WTC11 (cell line): ENCODE results near the gene USE1. TPM values are rescaled to one million over a fixed set of nuclear protein-coding genes. Genes with fewer than 3 reads are reported as not detected.

Experiments
- ATAC-seq: fragments of 200-7000 bp; cut with Tn5 transposase; 2 replicates; pipeline ENCODE4 v1.10.0; 2021; ENCODE audit warnings: mild to moderate bottlenecking, moderate library complexity
- CTCF ChIA-PET: fragments of 300-600 bp; sonication (Branson Sonifier 250); formaldehyde crosslinking; loops from one replicate; lab custom pipeline; 2021; ENCODE audit warnings: antibody characterized with exemption; lab: Charles Lee
- POLR2A ChIA-PET: fragments of 350-600 bp; sonication (Branson Sonifier 250); formaldehyde crosslinking; loops from one replicate; lab custom pipeline; 2021; ENCODE audit warnings: antibody characterized with exemption; lab: Charles Lee
- DNase-seq: peaks from one replicate; pipeline ENCODE4 v3.0.0; 2021; ENCODE audit warnings: low spot score
- H3K27ac Mint-ChIP-seq: 2 replicates; pipeline ENCODE4 v1.8.0; 2021; ENCODE audit warnings: mixed read lengths
- H3K27me3 Mint-ChIP-seq: 2 replicates; pipeline ENCODE4 v1.8.0; 2021; ENCODE audit warnings: low read depth, mild to moderate bottlenecking, moderate library complexity, mixed read lengths
- H3K36me3 Mint-ChIP-seq: 2 replicates; pipeline ENCODE4 v1.8.0; 2021; ENCODE audit warnings: mixed read lengths
- H3K4me1 Mint-ChIP-seq: 2 replicates; pipeline ENCODE4 v1.8.0; 2022; ENCODE audit warnings: mixed read lengths
- H3K4me3 Mint-ChIP-seq: 2 replicates; pipeline ENCODE4 v1.8.0; 2021; ENCODE audit warnings: mild to moderate bottlenecking, moderate library complexity, mixed read lengths
- H3K9me3 Mint-ChIP-seq: 2 replicates; pipeline ENCODE4 v1.8.0; 2021; ENCODE audit warnings: mixed read lengths
- ELF4 ChIP-seq: sonication (generic); formaldehyde crosslinking; IDR thresholded peaks from 2 replicates; pipeline ENCODE4 v1.8.1; 2022; ENCODE audit warnings: low read depth, mild to moderate bottlenecking, moderate library complexity, missing genetic modification reagents
- ERG ChIP-seq: fragments of 250-450 bp; sonication (Bioruptor Pico); IDR thresholded peaks from 2 replicates; pipeline ENCODE4 v1.8.0; 2021; ENCODE audit warnings: mild to moderate bottlenecking
- ETV6 ChIP-seq: sonication (generic); formaldehyde crosslinking; IDR thresholded peaks from 2 replicates; pipeline ENCODE4 v1.8.1; 2022; ENCODE audit warnings: mild to moderate bottlenecking, missing genetic modification reagents
- FOXP1 ChIP-seq: sonication (generic); formaldehyde crosslinking; IDR thresholded peaks from 2 replicates; pipeline ENCODE4 v1.8.0; 2022; ENCODE audit warnings: missing genetic modification reagents, mild to moderate bottlenecking, moderate library complexity, borderline replicate concordance
- GRHL2 ChIP-seq: fragments of 250-450 bp; sonication (Bioruptor Pico); IDR thresholded peaks from 2 replicates; pipeline ENCODE4 v1.8.0; 2022; ENCODE audit warnings: mild to moderate bottlenecking, moderate library complexity; ENCODE audit not compliant: insufficient replicate concordance, severe bottlenecking
- HMGXB4 ChIP-seq: sonication (generic); formaldehyde crosslinking; IDR thresholded peaks from 2 replicates; pipeline ENCODE4 v1.8.1; 2023; ENCODE audit warnings: mild to moderate bottlenecking, moderate library complexity, missing genetic modification reagents
- PREB ChIP-seq: sonication (generic); formaldehyde crosslinking; IDR thresholded peaks from 2 replicates; pipeline ENCODE4 v1.8.1; 2022; ENCODE audit warnings: mild to moderate bottlenecking, missing genetic modification reagents, moderate library complexity, borderline replicate concordance
- SP1 ChIP-seq: sonication (generic); formaldehyde crosslinking; conservative IDR thresholded peaks from 2 replicates; pipeline ENCODE4 v1.8.1; 2022; ENCODE audit warnings: missing genetic modification reagents
- TEAD1 ChIP-seq: sonication (generic); formaldehyde crosslinking; IDR thresholded peaks from 2 replicates; pipeline ENCODE4 v1.8.0; 2022; ENCODE audit warnings: mild to moderate bottlenecking, missing genetic modification reagents
- TP53 ChIP-seq: sonication (generic); formaldehyde crosslinking; IDR thresholded peaks from 2 replicates; pipeline ENCODE4 v1.8.1; 2023; ENCODE audit warnings: mild to moderate bottlenecking, missing genetic modification reagents
- ZNF121 ChIP-seq: sonication (generic); formaldehyde crosslinking; IDR thresholded peaks from 2 replicates; pipeline ENCODE4 v1.8.0; 2023; ENCODE audit warnings: missing genetic modification reagents
- ZNF263 ChIP-seq: sonication (generic); formaldehyde crosslinking; IDR thresholded peaks from 2 replicates; pipeline ENCODE4 v1.8.1; 2022; ENCODE audit warnings: low read depth, mild to moderate bottlenecking, moderate library complexity, missing genetic modification reagents
- ZNF532 ChIP-seq: fragments of 250-450 bp; sonication (Bioruptor Pico); IDR thresholded peaks from 2 replicates; pipeline ENCODE4 v1.9.0; 2021; ENCODE audit warnings: mild to moderate bottlenecking, borderline replicate concordance
- total RNA-seq: library from RNA; stranded (reverse); gene quantifications from 3 replicates; pipeline ENCODE4 v1.2.3, GENCODE V29; 2021
- TF ChIP-seq, protein P1 (sequence below): sonication (generic); formaldehyde crosslinking; IDR thresholded peaks from 2 replicates; pipeline ENCODE4 v1.8.1; 2022; ENCODE audit warnings: missing genetic modification reagents, borderline replicate concordance
- TF ChIP-seq, protein P2 (sequence below): sonication (generic); formaldehyde crosslinking; IDR thresholded peaks from 2 replicates; pipeline ENCODE4 v1.8.0; 2023; ENCODE audit warnings: missing genetic modification reagents
- TF ChIP-seq, protein P3 (sequence below): fragments of 200-600 bp; IDR thresholded peaks from 2 replicates; pipeline ENCODE4 v1.8.0; 2022; ENCODE audit warnings: antibody characterized with exemption

Gene USE1
- total RNA-seq, 1 experiment from 2014 or later, result 14.2 TPM

GRCh38 chr19:17170538-17171297 lies 44.4 kb upstream of the USE1 start:
- Mint-ChIP-seq H3K27me3 (no peaks in the 10 kb centered on the region), H3K4me3 (no peak overlapping the region), H3K27ac (no peak overlapping the region)
- ChIA-PET POLR2A (no interaction called here), CTCF (interaction anchor here (0.6 kb wide), 1 partner anchor 67 kb away, joined by 3 read pairs; no protein-coding TSS in a partner anchor)
- DNase-seq, result no peak
- ATAC-seq, result no peak
- TF ChIP-seq ZNF121 (CRISPR knock-in tag), result peak; percentile 78; the same call in 1 of the 2 replicates
- TF ChIP-seq, protein P1, sequence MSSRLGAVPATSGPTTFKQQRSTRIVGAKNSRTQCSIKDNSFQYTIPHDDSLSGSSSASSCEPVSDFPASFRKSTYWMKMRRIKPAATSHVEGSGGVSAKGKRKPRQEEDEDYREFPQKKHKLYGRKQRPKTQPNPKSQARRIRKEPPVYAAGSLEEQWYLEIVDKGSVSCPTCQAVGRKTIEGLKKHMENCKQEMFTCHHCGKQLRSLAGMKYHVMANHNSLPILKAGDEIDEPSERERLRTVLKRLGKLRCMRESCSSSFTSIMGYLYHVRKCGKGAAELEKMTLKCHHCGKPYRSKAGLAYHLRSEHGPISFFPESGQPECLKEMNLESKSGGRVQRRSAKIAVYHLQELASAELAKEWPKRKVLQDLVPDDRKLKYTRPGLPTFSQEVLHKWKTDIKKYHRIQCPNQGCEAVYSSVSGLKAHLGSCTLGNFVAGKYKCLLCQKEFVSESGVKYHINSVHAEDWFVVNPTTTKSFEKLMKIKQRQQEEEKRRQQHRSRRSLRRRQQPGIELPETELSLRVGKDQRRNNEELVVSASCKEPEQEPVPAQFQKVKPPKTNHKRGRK (CRISPR knock-in tag), result no peak
- TF ChIP-seq, all 79 proteins: peak for 1
- H3K36me3 Mint-ChIP-seq, result peaks cover 52% of the 10 kb centered on the region
- no peaks in the 10 kb centered on the region for H3K9me3 Mint-ChIP-seq
- H3K4me1 Mint-ChIP-seq, result no peaks in the 10 kb centered on the region

- no peaks in the 10 kb centered on the region for H3K9me3 Mint-ChIP-seq
- POLR2A ChIA-PET, result no interaction called here
- H3K4me3 Mint-ChIP-seq, result no peak overlapping the region
- ATAC-seq (no peak), DNase-seq (no peak)
- H3K36me3 Mint-ChIP-seq, result peaks cover 53% of the 10 kb centered on the region
- H3K4me1 Mint-ChIP-seq, result no peaks in the 10 kb centered on the region
- no peak overlapping the region for H3K27ac Mint-ChIP-seq
- TF ChIP-seq SP1 (no peak), TEAD1 (CRISPR knock-in tag) (no peak), PREB (CRISPR knock-in tag) (no peak), ZNF532 (CRISPR knock-in tag) (no peak), TP53 (CRISPR knock-in tag) (no peak)
- TF ChIP-seq, protein P2, sequence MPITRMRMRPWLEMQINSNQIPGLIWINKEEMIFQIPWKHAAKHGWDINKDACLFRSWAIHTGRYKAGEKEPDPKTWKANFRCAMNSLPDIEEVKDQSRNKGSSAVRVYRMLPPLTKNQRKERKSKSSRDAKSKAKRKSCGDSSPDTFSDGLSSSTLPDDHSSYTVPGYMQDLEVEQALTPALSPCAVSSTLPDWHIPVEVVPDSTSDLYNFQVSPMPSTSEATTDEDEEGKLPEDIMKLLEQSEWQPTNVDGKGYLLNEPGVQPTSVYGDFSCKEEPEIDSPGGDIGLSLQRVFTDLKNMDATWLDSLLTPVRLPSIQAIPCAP (CRISPR knock-in tag), result no peak
- H3K27me3 Mint-ChIP-seq, result no peaks in the 10 kb centered on the region
- CTCF ChIA-PET, result no interaction called here
These were observed 43.3 kb upstream of the USE1 start for GRCh38 chr19:17171874-17172273.

DNA sequence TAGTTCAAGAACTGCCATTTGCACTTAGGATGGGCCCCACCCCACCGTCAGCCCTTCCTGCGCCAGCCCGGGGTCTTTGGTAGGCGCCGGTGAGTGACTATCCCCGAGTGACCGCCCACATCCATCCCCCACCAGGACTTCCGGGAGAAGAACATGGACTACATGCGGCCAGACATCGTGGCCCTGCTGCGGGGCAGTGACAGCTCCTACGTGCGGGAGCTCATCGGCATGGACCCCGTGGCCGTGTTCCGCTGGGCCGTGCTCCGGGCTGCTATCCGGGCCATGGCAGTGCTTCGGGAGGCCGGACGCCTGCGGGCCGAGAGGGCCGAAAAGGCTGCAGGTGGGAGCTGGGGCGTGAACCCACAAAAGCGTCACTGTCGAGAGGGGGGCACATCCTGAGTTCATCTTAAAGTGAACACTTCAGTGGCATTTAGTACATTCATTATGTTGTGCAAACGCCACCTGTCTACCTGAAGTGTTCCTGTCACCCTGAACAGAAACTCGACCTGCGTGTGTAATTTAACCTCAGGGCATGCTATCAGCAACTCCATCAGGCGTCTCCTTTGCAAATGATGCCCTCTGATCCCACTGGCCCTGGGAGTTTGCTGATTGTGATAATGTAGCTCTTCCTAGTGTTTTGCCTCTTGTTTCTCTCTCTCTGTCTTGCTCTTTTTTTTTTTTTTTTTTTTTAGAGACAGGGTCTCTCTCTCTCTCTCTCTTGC lies 42.4 kb upstream of the USE1 start:
- no peaks in the 10 kb centered on the region for H3K27me3 Mint-ChIP-seq
- H3K27ac Mint-ChIP-seq, result no peak overlapping the region
- no peaks in the 10 kb centered on the region for H3K4me1 Mint-ChIP-seq
- ChIA-PET POLR2A (interaction anchor here (0.6 kb wide), 1 partner anchor 435 kb away, joined by 3 read pairs; no protein-coding TSS in a partner anchor), CTCF (no interaction called here)
- DNase-seq (no peak), ATAC-seq (no peak)
- no peaks in the 10 kb centered on the region for H3K9me3 Mint-ChIP-seq
- H3K36me3 Mint-ChIP-seq, result peaks cover 54% of the 10 kb centered on the region
- H3K4me3 Mint-ChIP-seq, result no peak overlapping the region
- TF ChIP-seq ZNF263 (CRISPR knock-in tag) (no peak), ZNF121 (CRISPR knock-in tag) (no peak), HMGXB4 (CRISPR knock-in tag) (no peak), FOXP1 (CRISPR knock-in tag) (no peak), ELF4 (CRISPR knock-in tag) (no peak), GRHL2 (CRISPR knock-in tag) (no peak), ERG (CRISPR knock-in tag) (no peak), ETV6 (CRISPR knock-in tag) (no peak)
- TF ChIP-seq, protein P3, sequence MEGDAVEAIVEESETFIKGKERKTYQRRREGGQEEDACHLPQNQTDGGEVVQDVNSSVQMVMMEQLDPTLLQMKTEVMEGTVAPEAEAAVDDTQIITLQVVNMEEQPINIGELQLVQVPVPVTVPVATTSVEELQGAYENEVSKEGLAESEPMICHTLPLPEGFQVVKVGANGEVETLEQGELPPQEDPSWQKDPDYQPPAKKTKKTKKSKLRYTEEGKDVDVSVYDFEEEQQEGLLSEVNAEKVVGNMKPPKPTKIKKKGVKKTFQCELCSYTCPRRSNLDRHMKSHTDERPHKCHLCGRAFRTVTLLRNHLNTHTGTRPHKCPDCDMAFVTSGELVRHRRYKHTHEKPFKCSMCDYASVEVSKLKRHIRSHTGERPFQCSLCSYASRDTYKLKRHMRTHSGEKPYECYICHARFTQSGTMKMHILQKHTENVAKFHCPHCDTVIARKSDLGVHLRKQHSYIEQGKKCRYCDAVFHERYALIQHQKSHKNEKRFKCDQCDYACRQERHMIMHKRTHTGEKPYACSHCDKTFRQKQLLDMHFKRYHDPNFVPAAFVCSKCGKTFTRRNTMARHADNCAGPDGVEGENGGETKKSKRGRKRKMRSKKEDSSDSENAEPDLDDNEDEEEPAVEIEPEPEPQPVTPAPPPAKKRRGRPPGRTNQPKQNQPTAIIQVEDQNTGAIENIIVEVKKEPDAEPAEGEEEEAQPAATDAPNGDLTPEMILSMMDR, result no peak
